Measurements from ENCODE around the gene INMT.

DNA sequence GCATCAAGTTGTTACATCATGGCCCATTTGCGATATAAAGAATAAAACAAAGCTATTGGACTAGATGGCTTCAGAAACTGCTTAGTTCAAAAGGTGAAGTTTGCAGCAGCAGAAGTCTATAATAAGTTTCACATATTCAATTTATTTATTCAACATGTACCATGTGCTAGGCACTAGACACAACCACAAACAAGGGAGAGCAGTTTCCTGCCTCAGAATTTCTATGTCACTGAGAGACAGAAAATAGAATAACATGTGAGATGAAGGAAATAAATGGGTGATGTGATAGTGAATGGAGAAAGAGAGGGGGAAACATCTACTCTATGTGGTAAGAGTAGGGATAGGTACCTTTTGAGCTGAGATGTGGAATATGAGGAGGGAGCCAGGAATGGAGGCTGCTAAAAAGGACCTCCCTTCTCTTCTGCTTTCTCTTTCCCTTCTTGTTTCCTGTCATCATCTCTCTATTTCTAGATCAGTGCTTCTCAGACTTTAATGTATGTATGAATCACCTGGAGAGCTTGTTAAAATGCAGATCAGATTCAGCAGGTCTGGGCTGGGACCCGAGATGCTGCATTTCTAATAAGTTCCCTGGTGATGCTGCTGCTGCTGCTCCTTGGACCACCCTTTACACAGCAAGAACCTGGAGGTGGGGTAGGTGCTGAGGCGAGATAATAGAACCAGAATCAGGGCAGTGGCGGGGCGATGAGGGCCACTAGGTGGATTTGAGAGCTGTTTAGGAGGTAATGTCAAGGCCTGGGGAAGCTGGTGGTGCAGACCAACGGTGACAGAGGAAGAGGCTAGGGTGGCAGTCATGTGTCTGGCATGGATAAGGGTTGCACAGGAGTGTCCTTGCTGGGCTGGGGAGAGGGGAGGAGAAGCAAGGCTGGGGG, 13.7 kb upstream of the INMT start:
- TF ChIP-seq, protein P1, sequence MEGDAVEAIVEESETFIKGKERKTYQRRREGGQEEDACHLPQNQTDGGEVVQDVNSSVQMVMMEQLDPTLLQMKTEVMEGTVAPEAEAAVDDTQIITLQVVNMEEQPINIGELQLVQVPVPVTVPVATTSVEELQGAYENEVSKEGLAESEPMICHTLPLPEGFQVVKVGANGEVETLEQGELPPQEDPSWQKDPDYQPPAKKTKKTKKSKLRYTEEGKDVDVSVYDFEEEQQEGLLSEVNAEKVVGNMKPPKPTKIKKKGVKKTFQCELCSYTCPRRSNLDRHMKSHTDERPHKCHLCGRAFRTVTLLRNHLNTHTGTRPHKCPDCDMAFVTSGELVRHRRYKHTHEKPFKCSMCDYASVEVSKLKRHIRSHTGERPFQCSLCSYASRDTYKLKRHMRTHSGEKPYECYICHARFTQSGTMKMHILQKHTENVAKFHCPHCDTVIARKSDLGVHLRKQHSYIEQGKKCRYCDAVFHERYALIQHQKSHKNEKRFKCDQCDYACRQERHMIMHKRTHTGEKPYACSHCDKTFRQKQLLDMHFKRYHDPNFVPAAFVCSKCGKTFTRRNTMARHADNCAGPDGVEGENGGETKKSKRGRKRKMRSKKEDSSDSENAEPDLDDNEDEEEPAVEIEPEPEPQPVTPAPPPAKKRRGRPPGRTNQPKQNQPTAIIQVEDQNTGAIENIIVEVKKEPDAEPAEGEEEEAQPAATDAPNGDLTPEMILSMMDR (IDR thresholded peaks at IDR 0.05) = no peak
- TF ChIP-seq POLR2AphosphoS5 (IDR thresholded peaks at IDR 0.05) = no peak
